SK-N-MC (cell line): Measurements from ENCODE around the gene PADI4.

Experiments
- EZH2 ChIP-seq: fragments of 200-600 bp; sonication (generic); IDR thresholded peaks from one replicate; pipeline ENCODE4 v1.6.1; 2017; ENCODE audit warnings: antibody characterized with exemption
- FOXP2 ChIP-seq: optimal IDR thresholded peaks from 2 replicates; pipeline ENCODE3; 2011; ENCODE audit warnings: mild to moderate bottlenecking, moderate library complexity; ENCODE audit not compliant: insufficient read depth; ENCODE audit errors: extremely low read length, control extremely low read depth
- POLR2AphosphoS5 ChIP-seq: IDR thresholded peaks from 2 replicates; pipeline ENCODE4 v1.6.1; 2012; ENCODE audit warnings: mild to moderate bottlenecking, low read depth, low read length, borderline replicate concordance

DNA sequence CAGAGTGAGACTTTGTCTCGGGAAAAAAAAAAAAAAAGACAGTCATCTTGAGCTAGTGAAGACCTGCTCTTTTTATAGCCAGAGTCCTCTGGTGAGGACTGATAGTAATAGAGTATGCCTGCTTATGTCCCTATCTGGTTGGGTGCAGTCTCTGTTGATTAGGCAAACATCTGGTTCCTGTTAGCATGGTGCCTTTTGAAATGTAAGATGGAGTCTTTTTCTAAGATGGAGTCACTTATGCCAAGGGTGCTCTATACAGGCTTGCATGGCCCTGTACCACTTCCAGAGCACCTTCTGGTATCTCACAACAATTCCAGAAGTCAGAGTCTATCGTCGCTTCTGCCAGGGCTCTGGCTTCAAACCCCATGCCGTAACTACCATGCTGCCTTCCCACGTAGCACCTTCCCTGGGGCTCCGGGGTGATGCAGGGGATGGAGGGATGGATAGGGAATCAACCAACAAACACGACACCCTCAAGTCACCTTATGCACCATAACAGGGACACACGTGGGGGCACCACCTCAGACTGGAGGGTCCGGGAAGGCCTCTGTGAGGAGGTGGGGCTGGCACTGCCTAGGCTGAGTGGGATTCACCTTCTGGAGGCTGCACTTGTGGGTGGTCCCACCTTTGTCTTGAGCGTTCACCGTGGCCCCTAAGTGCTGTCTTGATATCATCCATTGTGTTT, 52.4 kb downstream of the PADI4 start:
- TF ChIP-seq POLR2AphosphoS5 (no peak), EZH2 (no peak), FOXP2 (no peak)
